Activated naive CD4-positive, alpha-beta T cell treated with anti-CD3 and anti-CD28 coated beads, Interleukin-2, amount 10 ng/mL, durations not matched to agents 7 days and 5 days (primary cell): ENCODE results near the gene SMCO2.
A peak's percentile ranks its signal among the peaks of the same experiment; 100 is the strongest.

ENCODE experiments used
- CTCF ChIA-PET: fragments of 350-600 bp; sonication (Branson Sonifier 250); formaldehyde crosslinking; loops from one replicate; lab custom pipeline; 2021; ENCODE audit warnings: antibody characterized with exemption; lab: Charles Lee
- DNase-seq: peaks from one replicate; pipeline ENCODE4 v3.0.0-alpha.2; 2020
- H3K27ac Mint-ChIP-seq: one replicate; pipeline ENCODE4 v1.8.0; 2021; ENCODE audit warnings: mild to moderate bottlenecking, moderate library complexity, mixed read lengths
- H3K27me3 Mint-ChIP-seq: one replicate; pipeline ENCODE4 v1.8.0; 2021; ENCODE audit warnings: mild to moderate bottlenecking, mixed read lengths
- H3K36me3 Mint-ChIP-seq: one replicate; pipeline ENCODE4 v1.8.0; 2021; ENCODE audit warnings: mixed read lengths
- H3K4me1 Mint-ChIP-seq: one replicate; pipeline ENCODE4 v1.8.0; 2021; ENCODE audit warnings: mixed read lengths
- H3K4me3 Mint-ChIP-seq: one replicate; pipeline ENCODE4 v1.8.0; 2021; ENCODE audit warnings: mild to moderate bottlenecking, moderate library complexity, mixed read lengths
- H3K9me3 Mint-ChIP-seq: one replicate; pipeline ENCODE4 v1.8.0; 2021; ENCODE audit warnings: mixed read lengths

SMCO2 gene

DNA sequence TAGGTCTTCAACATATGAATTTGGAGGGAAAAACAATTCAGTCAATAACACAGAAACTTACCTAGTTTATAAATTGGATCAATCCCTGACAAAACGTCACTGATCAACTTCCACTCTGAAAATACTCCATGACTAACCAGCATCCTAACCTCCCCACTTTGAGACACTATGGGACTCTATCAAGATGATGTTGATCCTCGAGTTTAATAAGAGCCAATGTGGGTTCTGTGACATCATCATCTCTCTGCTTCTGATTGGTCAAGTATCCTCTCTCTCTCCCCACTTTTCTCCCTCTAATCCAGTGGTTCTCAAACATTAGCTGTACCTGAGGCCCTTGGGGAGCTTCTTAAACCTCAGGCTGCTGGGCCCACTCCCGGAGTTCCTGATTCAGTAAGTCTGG lies at the start of gene SMCO2:
Gene SMCO2 (plus strand): TSS at position 301 of the 400 bp plus-strand sequence. CDS start 23,896 bp downstream, outside the sequence.
- Mint-ChIP-seq H3K4me1 (no peaks in the 10 kb centered on the region), H3K27me3 (peaks cover 8% of the 10 kb centered on the region), H3K9me3 (peaks cover 14% of the 10 kb centered on the region), H3K4me3 (no peak within 1 kb of the TSS), H3K27ac (no peak within 1 kb of the TSS), H3K36me3 (peaks cover 2% of the 10 kb centered on the region)
- CTCF ChIA-PET, result no interaction called here
- DNase-seq, result no peak

DNA sequence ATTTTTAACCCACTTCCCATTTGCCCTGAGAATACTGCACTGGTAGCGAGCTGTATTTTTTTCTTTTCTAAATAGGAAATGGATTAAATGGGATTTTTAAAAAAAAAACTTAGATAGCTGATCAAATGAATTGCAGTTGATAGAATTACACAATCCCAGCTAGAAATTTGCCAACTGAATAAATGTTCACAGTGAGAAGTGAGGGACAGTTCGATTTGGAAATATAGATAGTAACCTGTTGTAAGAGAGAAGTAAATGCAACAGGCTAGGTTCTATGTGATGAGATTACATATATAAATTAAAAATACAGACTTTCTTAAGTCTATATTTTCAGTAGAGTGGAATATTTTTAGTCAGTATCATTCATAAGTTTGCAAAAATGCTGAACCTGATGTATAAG lies 48.1 kb upstream of the SMCO2 start:
- no peak for DNase-seq
- Mint-ChIP-seq H3K9me3 (no peaks in the 10 kb centered on the region), H3K36me3 (no peaks in the 10 kb centered on the region), H3K4me3 (no peak overlapping the region), H3K4me1 (no peaks in the 10 kb centered on the region), H3K27ac (no peak overlapping the region), H3K27me3 (no peaks in the 10 kb centered on the region)
- CTCF ChIA-PET, result no interaction called here

GRCh38 chr12:27399074-27399473 lies 47.5 kb upstream of the SMCO2 start:
- H3K27me3 Mint-ChIP-seq, result no peaks in the 10 kb centered on the region
- peaks cover 1% of the 10 kb centered on the region for H3K36me3 Mint-ChIP-seq
- CTCF ChIA-PET, result no interaction called here
- no peaks in the 10 kb centered on the region for H3K4me1 Mint-ChIP-seq
- no peak for DNase-seq
- H3K4me3 Mint-ChIP-seq, result no peak overlapping the region
- H3K9me3 Mint-ChIP-seq, result no peaks in the 10 kb centered on the region
- no peak overlapping the region for H3K27ac Mint-ChIP-seq

DNA sequence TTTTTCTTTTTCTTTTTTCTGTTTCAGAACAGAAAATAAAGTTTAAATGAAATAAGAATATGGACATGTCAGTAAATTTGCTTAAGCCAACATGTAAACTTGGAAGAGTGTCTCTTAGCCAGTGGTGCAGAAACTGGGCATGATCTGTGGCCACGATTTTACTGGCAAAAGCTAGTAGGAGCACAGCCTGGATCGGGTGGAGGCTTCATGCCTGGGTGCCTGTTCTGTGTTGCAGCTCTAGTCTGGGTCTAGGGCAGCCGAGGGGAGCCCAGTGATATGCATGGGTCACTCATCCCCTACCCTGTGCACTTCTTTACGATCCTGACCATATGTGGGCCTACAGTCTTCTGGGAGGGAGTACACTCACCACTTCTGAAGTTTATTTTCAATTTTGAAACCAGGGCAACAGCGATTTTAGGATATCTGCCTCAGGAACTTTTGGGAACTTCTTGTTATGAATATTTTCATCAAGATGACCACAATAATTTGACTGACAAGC lies 45.6 kb upstream of the SMCO2 start:
- Mint-ChIP-seq H3K4me1 (no peaks in the 10 kb centered on the region), H3K4me3 (no peak overlapping the region), H3K27me3 (no peaks in the 10 kb centered on the region), H3K27ac (no peak overlapping the region), H3K36me3 (peaks cover 12% of the 10 kb centered on the region), H3K9me3 (no peaks in the 10 kb centered on the region)
- no peak for DNase-seq
- CTCF ChIA-PET, result interaction anchor here (0.7 kb wide), 1 partner anchor 407 kb away, joined by 3 read pairs; no protein-coding TSS in a partner anchor

- DNase-seq, result no peak
- peaks cover 5% of the 10 kb centered on the region for H3K36me3 Mint-ChIP-seq
- CTCF ChIA-PET, result no interaction called here
- H3K27ac Mint-ChIP-seq, result no peak overlapping the region
- no peak overlapping the region for H3K4me3 Mint-ChIP-seq
- H3K9me3 Mint-ChIP-seq, result no peaks in the 10 kb centered on the region
- H3K27me3 Mint-ChIP-seq, result no peaks in the 10 kb centered on the region
- no peaks in the 10 kb centered on the region for H3K4me1 Mint-ChIP-seq
Observed at GRCh38 chr12:27412047-27412446, 34.5 kb upstream of the SMCO2 start.

DNA sequence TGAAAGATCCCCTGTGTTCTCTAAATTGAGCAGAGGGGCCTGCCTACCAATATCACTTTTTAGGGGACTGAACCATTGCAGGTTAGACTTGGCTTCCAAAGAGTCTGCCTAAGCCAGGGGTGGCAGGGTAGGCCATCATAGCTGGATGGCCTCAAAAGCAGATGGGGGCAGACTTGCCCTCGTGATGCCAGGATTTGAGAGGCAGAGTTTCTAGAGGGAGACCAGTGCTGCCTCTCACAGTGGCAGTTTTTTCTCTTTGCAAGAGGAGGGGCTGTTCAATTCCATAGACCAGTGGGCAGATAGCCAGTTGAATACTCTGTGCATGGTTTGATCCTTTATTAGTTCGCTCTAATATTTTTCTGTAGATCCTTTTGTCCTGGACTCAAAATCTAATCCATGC lies 23.8 kb upstream of the SMCO2 start:
- Mint-ChIP-seq H3K4me1 (no peaks in the 10 kb centered on the region), H3K27ac (no peak overlapping the region), H3K9me3 (no peaks in the 10 kb centered on the region), H3K36me3 (peaks cover 23% of the 10 kb centered on the region), H3K4me3 (no peak overlapping the region), H3K27me3 (no peaks in the 10 kb centered on the region)
- CTCF ChIA-PET, result interaction anchor here (0.7 to 1.7 kb wide), 4 partner anchors 12 to 229 kb away, joined by 3 to 8 read pairs (median 4); no protein-coding TSS in a partner anchor
- DNase-seq, result no peak

DNA sequence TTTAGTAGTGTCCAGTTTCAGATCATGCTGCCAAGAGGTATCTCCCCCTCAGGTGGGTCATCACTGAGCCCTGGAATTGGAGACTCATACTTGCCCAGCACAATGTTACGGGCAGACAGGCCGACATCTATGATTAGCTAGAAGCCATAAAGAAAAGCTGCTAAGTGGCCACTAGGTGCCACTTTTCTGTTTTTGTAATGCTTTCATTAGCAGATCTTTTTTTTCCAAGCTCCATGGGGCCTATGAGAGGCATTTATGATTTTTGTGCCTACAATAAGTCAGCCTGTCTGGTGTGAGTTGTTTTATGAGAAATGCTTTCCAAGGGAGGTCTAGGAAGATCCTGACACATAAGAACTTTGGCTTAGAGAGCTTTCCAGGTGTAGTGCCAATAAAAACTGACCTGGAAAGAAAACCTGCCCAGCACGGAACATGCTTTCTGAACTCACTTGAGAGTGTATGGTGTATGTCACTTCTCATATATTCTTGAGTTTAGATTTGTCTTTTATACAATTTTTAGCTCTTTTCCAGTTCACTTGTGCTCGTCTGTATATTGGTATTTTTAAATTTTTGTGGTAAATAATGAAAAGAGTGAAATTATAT lies 21.8 kb upstream of the SMCO2 start:
- H3K4me1 Mint-ChIP-seq, result peaks cover 8% of the 10 kb centered on the region
- no peaks in the 10 kb centered on the region for H3K27me3 Mint-ChIP-seq
- DNase-seq, result peak; percentile 29
- H3K36me3 Mint-ChIP-seq, result peaks cover 20% of the 10 kb centered on the region
- CTCF ChIA-PET, result interaction anchor here (0.6 to 1.6 kb wide), 11 partner anchors 10 to 228 kb away, joined by 3 to 12 read pairs (median 4); partner anchors contain the start of gene PPFIBP1
- H3K27ac Mint-ChIP-seq, result no peak overlapping the region
- H3K9me3 Mint-ChIP-seq, result no peaks in the 10 kb centered on the region
- H3K4me3 Mint-ChIP-seq, result no peak overlapping the region

GRCh38 chr12:27425306-27425705 lies 21.2 kb upstream of the SMCO2 start:
- no peaks in the 10 kb centered on the region for H3K27me3 Mint-ChIP-seq
- H3K9me3 Mint-ChIP-seq, result no peaks in the 10 kb centered on the region
- no peak overlapping the region for H3K4me3 Mint-ChIP-seq
- no peak overlapping the region for H3K27ac Mint-ChIP-seq
- CTCF ChIA-PET, result interaction anchor here (0.6 to 1.6 kb wide), 10 partner anchors 9 to 227 kb away, joined by 3 to 12 read pairs (median 4); partner anchors contain the start of gene PPFIBP1
- H3K4me1 Mint-ChIP-seq, result peaks cover 13% of the 10 kb centered on the region
- peaks cover 19% of the 10 kb centered on the region for H3K36me3 Mint-ChIP-seq
- DNase-seq, result no peak

- peaks cover 27% of the 10 kb centered on the region for H3K4me1 Mint-ChIP-seq
- no peak overlapping the region for H3K27ac Mint-ChIP-seq
- H3K9me3 Mint-ChIP-seq, result peaks cover 8% of the 10 kb centered on the region
- no peak for DNase-seq
- H3K36me3 Mint-ChIP-seq, result peaks cover 24% of the 10 kb centered on the region
- no peaks in the 10 kb centered on the region for H3K27me3 Mint-ChIP-seq
- no peak overlapping the region for H3K4me3 Mint-ChIP-seq
- CTCF ChIA-PET, result interaction anchor here (0.8 to 1.1 kb wide), 2 partner anchors 8 to 226 kb away, joined by 4 read pairs; no protein-coding TSS in a partner anchor
Observed at GRCh38 chr12:27426743-27427487, 19.6 kb upstream of the SMCO2 start.

DNA sequence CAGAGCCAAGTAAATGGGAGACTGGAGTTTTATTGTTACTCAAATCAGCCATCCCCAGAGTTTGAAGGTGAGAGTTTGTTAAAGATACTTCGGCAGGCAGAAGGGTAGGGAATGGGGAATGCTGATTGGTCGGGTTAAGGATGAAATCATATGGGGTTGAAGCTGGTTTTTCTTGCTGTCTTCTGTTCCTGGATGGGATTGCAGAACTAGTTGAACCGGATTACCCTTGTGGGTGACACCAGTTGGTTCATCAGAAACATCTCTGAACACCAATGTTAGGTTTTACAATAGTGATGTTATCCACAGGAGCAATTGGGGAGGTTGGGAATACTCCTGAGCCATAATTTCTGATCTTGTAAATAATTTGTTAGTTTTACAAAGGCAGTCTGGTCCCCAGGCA lies 18.7 kb upstream of the SMCO2 start:
- no peak overlapping the region for H3K27ac Mint-ChIP-seq
- H3K27me3 Mint-ChIP-seq, result no peaks in the 10 kb centered on the region
- no peak for DNase-seq
- H3K4me3 Mint-ChIP-seq, result no peak overlapping the region
- H3K4me1 Mint-ChIP-seq, result peaks cover 34% of the 10 kb centered on the region
- CTCF ChIA-PET, result no interaction called here
- H3K36me3 Mint-ChIP-seq, result peaks cover 31% of the 10 kb centered on the region
- peaks cover 12% of the 10 kb centered on the region for H3K9me3 Mint-ChIP-seq

- Mint-ChIP-seq H3K4me1 (peaks cover 34% of the 10 kb centered on the region), H3K27ac (no peak overlapping the region), H3K4me3 (no peak overlapping the region), H3K36me3 (peaks cover 31% of the 10 kb centered on the region), H3K27me3 (no peaks in the 10 kb centered on the region), H3K9me3 (peaks cover 12% of the 10 kb centered on the region)
- DNase-seq, result no peak
- CTCF ChIA-PET, result interaction anchor here (0.7 to 1.3 kb wide), 2 partner anchors 42 to 62 kb away, joined by 3 read pairs; no protein-coding TSS in a partner anchor
Observed at GRCh38 chr12:27428466-27428865, 18.1 kb upstream of the SMCO2 start.

DNA sequence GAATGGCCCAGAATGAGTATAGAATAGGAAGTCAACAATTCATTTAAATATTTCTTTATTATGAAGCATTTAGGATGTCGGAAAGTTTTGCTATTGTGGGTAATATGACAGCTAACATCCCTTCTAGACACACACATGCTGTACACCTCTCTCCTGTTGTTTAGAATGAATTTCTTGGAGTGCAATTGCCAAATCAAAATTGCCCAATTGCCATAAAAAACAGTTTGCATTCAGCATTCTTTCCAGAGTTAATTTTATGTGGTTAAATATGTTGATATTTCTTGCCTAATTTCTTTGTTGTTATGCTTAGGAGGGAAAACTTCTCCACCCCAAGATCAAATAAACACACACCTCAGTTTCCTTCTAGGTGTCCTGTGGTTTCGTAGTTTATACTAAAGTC lies 16.9 kb upstream of the SMCO2 start:
- H3K27me3 Mint-ChIP-seq, result no peaks in the 10 kb centered on the region
- CTCF ChIA-PET, result interaction anchor here (1.3 kb wide), 1 partner anchor 41 kb away, joined by 3 read pairs; no protein-coding TSS in a partner anchor
- DNase-seq, result no peak
- H3K9me3 Mint-ChIP-seq, result peaks cover 12% of the 10 kb centered on the region
- peaks cover 37% of the 10 kb centered on the region for H3K4me1 Mint-ChIP-seq
- peaks cover 31% of the 10 kb centered on the region for H3K36me3 Mint-ChIP-seq
- H3K4me3 Mint-ChIP-seq, result no peak overlapping the region
- H3K27ac Mint-ChIP-seq, result no peak overlapping the region

DNA sequence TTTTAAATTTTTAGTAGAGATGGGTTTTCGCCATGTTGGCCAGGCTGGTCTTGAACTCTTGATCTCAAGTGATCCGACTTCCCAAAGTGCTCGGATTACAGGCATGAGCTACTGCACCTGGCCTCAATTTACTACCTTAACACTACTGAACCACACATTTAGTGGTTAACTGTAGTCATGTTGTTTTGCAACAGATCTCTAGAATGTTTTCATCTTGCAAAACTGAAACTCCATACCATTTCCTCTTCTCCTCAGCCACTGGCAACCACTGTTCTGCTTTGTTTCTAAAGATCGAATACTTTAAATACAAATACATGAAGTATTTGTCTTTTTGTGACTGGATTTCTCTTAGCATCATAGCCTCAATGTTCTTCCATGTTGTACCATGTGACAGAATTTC lies 15.4 kb upstream of the SMCO2 start:
- peaks cover 32% of the 10 kb centered on the region for H3K36me3 Mint-ChIP-seq
- H3K4me3 Mint-ChIP-seq, result no peak overlapping the region
- DNase-seq, result no peak
- no peaks in the 10 kb centered on the region for H3K27me3 Mint-ChIP-seq
- H3K9me3 Mint-ChIP-seq, result peaks cover 12% of the 10 kb centered on the region
- H3K4me1 Mint-ChIP-seq, result peaks cover 51% of the 10 kb centered on the region
- H3K27ac Mint-ChIP-seq, result peak overlapping the region; percentile 86
- CTCF ChIA-PET, result interaction anchor here (0.6 to 0.8 kb wide), 2 partner anchors 8 to 195 kb away, joined by 3 read pairs; no protein-coding TSS in a partner anchor
